DMS114 treated with DMSO at 0.1 percent for 48 hours (cell line): Measurements from ENCODE around the gene SUN1.
"Not testable (repeated sequence)": the region's sequence is repeated elsewhere in the genome, so short reads cannot be mapped to it uniquely, and the experiment has no call there.

Source experiments
- DNase-seq: peaks from one replicate; lab custom pipeline; 2025; ENCODE audit not compliant: unreplicated experiment; lab: John Stamatoyannopoulos, UW

The SUN1 gene

DNA sequence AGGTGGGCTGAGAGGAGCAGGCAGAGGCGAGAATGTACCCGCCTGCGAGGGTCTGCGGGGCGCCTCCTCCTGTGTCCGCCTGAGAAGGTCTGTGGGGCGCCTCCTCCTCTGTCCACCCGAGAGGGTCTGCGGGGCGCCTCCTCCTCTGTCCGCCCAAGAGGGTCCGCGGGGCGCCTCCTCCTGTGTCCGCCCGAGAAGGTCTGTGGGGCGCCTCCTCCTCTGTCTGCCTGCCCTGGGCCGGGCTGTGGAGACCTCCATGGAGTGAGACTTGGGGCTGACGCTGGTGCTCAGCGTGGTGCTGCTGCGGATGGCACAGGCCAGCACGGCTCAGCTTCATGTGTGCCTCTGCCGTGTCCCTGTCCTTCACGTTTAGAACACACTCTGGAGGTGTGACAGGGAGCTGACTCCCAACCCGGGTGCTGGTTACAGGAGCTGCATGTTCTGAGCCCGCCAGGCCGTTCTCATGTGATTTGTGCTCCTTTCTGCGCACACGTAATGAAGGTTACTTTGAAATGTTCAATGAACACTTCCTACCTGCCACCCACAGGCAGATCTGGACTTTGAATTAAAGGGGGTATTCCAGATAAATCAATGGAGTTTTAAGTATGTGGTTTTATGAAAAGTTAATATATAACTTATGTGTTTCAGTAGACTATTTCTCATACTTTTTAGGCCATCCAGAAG lies 23.6 kb downstream of the SUN1 start:
- DNase-seq, result no peak

DNA sequence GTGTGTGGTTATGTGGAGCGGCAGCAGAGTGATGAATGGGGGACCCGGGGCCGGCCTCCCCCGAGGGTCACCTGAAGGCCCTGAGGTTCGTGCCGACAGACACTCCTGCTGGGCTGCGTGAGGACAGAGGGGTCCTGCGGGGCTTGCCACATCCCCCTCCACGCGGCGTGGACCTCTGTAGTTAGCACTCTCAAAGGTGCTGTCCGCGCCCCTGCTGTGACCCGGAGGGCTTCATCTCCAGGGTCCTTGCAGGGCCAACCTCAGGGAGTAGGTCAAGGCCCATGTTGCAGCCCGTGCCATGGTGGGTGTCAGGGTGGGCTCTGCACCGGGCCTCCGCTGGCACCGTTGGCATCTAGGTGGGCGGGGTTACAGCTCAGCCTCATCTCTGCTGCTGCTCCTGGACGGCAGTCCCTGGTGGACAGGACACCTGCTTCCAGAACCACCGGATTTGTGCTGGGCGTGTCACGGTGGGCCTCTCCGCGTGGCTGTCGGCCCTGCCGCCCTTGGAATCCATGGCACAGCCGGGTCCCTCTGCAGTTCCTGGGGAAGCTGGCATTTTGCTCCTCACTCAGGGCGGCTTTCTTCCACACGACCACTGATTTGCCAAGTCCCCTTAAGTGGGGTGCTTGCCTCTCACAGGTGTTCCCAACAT lies 24.3 kb downstream of the SUN1 start:
- DNase-seq, result no peak

DNA sequence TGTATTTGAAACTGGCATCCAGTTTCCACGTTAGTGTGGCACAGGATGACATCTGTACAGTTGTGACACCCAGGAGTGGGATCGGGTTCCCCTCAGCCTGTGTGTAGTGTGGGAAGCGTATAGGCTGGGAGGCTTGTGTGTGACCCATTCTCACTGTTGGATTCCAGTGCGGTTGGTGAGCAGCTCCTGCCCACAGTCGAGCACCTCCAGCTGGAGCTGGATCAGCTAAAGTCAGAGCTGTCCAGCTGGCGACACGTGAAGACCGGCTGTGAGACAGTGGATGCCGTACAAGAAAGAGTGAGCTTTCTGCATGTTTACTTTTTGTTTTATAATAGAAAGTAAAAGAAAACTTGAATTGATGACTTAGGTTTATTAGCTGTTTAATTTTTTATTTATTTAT lies 25.4 kb downstream of the SUN1 start:
- no peak for DNase-seq

GRCh38 chr7:859359-860030 lies 27.2 kb downstream of the SUN1 start:
- no peak for DNase-seq

DNA sequence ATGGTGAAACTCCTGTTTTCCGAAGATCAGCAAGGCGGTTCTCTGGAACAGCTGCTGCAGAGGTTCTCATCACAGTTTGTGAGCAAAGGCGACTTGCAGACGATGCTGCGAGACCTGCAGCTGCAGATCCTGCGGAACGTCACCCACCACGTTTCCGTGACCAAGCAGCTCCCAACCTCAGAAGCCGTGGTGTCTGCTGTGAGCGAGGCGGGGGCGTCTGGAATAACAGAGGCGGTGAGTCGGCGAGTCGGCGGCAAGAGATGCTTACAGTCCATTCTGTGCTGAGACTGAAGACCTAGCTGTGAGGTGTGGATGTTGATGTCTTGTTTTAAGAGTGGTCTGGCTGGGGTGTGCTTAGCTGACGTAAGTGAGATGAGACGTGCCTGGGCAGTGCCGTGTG lies 27.9 kb downstream of the SUN1 start:
- no peak for DNase-seq

- no peak for DNase-seq
These were observed 28.9 kb downstream of the SUN1 start for GRCh38 chr7:861222-861621.

DNA sequence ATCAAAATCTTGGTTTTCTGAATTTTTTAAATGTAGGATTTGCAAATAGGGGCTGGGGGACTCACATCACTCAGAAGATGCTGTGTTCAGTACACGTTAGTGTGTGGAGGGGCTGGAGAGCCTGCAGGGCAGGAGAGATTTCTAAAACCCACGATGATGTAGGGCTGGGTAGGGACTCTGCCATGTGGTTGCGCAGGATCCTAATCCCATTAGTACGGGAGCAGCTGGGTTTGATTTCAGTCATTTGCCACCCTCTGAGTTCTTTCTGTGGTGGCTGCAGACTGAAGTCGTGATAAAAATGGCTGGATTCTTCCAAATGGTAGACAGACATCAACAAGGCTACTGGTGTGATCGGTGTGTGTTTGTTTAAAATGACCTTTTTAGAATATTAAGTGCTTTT lies 29.9 kb downstream of the SUN1 start:
- DNase-seq, result no peak

GRCh38 chr7:863106-863505 lies 30.8 kb downstream of the SUN1 start:
- no peak for DNase-seq

DNA sequence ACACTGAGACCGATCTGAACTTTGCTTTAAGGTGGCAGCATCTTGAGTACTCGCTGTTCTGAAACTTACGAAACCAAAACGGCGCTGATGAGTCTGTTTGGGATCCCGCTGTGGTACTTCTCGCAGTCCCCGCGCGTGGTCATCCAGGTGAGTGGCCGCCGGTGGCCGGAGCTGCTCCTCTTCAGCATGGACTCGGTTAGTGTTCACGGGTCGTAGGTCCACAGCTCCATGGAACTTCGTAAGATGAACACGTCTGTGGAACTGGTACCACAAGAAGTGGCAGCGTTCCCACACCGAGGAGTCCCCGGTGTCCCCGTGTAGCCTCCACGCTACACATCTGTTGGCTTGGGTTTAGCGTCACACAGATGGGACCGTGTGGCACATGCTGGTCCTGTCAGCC lies 33.6 kb downstream of the SUN1 start:
- no peak for DNase-seq

- no peak for DNase-seq
These were observed 34.7 kb downstream of the SUN1 start for GRCh38 chr7:867001-867405.

DNA sequence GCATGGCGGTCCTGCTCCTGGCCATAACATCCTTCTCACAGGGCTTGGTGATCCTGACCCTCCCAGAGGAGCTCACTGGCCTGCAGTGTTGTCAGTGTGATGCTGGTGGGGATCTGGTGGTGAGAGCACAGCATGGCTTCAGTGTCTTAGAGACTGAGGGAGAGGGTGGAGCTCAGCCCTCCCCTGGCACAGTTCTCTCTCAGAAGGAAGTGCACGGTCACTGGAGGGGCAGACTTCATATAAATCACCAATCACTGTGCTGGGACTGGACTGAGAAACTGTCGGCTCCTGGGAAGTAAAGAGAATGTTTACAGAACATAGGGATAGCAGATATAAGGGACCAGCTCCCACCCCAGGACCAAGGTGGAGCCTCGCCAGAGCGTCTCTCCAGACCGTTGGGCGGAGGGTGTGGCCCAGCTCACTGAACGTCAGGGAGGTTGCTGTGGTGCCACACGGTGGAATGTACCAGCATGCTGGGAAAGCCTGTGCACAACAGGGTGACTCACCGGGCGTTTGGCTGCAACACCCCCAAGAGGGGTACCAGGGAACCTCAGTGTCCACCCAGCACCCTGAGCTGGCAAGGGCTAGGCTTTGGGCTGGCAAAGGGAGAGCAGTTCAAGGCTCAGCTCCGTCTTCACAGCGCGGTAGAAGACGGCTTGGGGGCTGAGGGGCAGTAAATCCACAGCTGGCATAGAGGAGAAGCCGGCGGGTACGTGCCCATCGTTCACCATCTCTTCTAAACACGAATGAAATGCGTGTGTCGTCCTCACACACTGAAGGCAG lies 35.3 kb downstream of the SUN1 start:
- DNase-seq, result no peak

- DNase-seq, result no peak
These were observed 35.9 kb downstream of the SUN1 start for GRCh38 chr7:868189-868486.

DNA sequence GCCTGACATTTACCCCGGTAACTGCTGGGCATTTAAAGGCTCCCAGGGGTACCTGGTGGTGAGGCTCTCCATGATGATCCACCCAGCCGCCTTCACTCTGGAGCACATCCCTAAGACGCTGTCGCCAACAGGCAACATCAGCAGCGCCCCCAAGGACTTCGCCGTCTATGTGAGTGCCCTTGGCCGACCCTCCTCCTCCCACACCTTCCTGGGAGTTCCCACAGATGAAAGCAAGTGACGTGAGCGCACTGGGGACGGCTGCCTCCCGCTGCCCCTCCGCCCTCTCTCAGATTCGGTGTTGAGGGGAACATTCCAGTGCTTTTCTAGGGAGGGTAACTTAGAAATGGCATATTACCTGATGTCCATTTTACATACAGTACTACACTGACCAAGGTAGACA lies 37.1 kb downstream of the SUN1 start:
- no peak for DNase-seq

- no peak for DNase-seq
These were observed 39.7 kb downstream of the SUN1 start for GRCh38 chr7:871900-872537.

DNA sequence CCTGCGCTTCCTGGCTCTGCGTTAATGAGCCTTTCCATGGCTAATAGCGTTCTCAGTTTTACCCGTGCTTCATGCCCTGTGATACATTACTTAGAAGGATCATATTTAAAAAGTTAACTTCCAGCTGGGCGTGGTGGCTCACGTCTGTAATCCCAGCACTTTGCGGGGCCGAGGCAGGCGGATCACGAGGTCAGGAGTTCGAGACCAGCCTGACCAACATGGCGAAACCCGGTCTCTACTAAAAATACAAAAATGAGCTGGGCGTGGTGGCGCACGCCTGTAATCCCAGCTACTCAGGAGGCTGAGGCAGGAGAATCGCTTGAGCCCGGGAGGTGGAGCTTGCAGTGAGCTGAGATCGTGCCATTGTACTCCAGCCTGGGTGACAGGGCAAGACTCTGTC lies 40.4 kb downstream of the SUN1 start:
- DNase-seq, result not testable (repeated sequence)

- DNase-seq, result peak; percentile 26
These were observed 41.2 kb downstream of the SUN1 start for GRCh38 chr7:873367-874002.

DNA sequence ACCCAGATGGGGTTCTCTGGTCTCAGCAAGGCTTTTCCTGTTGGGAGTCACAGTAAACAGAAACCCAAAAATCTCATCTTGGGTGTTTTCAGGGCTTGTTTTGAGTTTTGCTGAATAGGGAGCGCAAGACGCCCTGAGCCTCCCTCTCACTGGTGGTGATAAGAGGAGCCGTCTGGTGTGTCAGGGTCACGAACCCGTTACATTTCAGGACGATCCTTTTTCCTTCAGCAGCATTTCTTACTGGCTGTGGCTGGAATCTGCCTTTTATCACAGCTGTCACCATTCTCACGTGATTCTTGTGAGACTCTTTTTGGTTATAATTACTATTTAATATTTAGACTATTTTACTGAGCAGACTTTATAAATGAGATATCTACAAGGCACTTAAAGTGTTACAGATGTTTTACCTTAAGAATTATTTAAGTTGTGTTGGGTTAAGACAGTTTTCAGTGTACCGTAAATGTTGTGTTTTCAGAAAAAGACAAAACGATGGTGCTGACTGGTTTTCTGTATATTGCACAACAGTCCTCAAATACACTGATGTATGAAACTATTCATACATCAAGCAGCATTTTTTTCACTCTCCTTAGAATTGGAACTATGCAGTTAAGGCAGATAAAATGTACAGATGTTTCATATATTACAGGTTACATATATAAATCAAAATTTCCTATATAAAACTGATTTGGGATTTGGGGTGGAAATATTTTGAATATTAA lies 41.9 kb downstream of the SUN1 start:
- DNase-seq, result no peak

DNA sequence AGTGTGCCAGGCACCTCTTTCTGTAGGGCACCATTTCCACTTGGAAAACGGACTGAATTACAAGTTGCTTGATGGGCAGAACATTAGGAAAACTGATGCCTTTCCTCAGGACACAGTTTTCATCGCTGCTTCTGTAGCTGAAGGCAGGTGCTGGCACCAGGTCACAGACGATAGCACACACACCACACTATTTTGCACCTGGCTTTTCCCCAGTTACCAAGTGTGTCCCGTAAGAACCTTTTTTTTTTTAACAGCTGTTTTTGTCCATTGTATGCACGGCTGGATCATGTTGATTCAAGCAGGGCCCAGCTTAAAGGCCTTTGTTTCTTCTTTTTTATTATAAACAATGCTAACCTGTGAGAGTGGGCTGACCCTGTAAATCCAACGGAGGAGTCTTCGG lies 42.8 kb downstream of the SUN1 start:
- DNase-seq, result no peak

GRCh38 chr7:875476-876076 lies 43.3 kb downstream of the SUN1 start:
- no peak for DNase-seq
